Loucy (cell line): ENCODE data around the gene NOC4L.
"Not testable (repeated sequence)": the region's sequence is repeated elsewhere in the genome, so short reads cannot be mapped to it uniquely, and the experiment has no call there.

Experiments used
- H2AFZ ChIP-seq: fragments of 200-600 bp; sonication (generic); 2 replicates; pipeline ENCODE4 v1.6.0; 2016; ENCODE audit warnings: antibody characterized with exemption, mild to moderate bottlenecking, low read length, moderate library complexity
- H3F3A ChIP-seq: fragments of 200-600 bp; 2 replicates; pipeline ENCODE4 v1.6.0; 2016; ENCODE audit warnings: antibody characterized with exemption, low read depth, mild to moderate bottlenecking
- H3K27me3 ChIP-seq: fragments of 200-600 bp; sonication (generic); 2 replicates; pipeline ENCODE4 v1.6.1; 2014; ENCODE audit warnings: low read length, mild to moderate bottlenecking; ENCODE audit not compliant: insufficient read depth, poor library complexity, severe bottlenecking
- H3K36me3 ChIP-seq: fragments of 200-600 bp; sonication (generic); 2 replicates; pipeline ENCODE4 v1.6.1; 2016; ENCODE audit warnings: low read length; ENCODE audit not compliant: insufficient read depth
- H3K4me1 ChIP-seq: fragments of 200-600 bp; sonication (generic); 2 replicates; pipeline ENCODE4 v1.5.1; 2014; ENCODE audit warnings: low read length, mild to moderate bottlenecking; ENCODE audit not compliant: insufficient read depth, poor library complexity, severe bottlenecking
- H3K4me2 ChIP-seq: fragments of 200-600 bp; sonication (generic); 2 replicates; pipeline ENCODE4 v1.6.0; 2014; ENCODE audit warnings: antibody characterized with exemption, low read length, low read depth, mild to moderate bottlenecking; ENCODE audit not compliant: poor library complexity, severe bottlenecking
- H3K4me3 ChIP-seq: fragments of 200-600 bp; sonication (generic); 2 replicates; pipeline ENCODE4 v1.5.1; 2014; ENCODE audit warnings: low read length, mild to moderate bottlenecking, mixed read lengths; ENCODE audit not compliant: poor library complexity, severe bottlenecking
- H3K79me2 ChIP-seq: fragments of 200-600 bp; sonication (generic); 2 replicates; pipeline ENCODE4 v1.6.1; 2014; ENCODE audit warnings: low read length; ENCODE audit not compliant: insufficient read depth
- H3K9ac ChIP-seq: fragments of 200-600 bp; sonication (generic); 2 replicates; pipeline ENCODE4 v1.6.0; 2014; ENCODE audit warnings: mild to moderate bottlenecking, low read depth, low read length, moderate library complexity; ENCODE audit not compliant: poor library complexity, severe bottlenecking
- H3K9me2 ChIP-seq: fragments of 200-600 bp; sonication (generic); replicated peaks from 2 replicates; pipeline ENCODE4 v1.6.1; 2016; ENCODE audit warnings: low read depth, low read length, mixed read lengths
- H3K9me3 ChIP-seq: fragments of 200-600 bp; sonication (generic); 2 replicates; pipeline ENCODE4 v1.6.1; 2014; ENCODE audit warnings: mild to moderate bottlenecking, antibody characterized with exemption, low read length, low read depth; ENCODE audit not compliant: insufficient read depth
- H4K20me1 ChIP-seq: fragments of 200-600 bp; sonication (generic); 2 replicates; pipeline ENCODE4 v1.6.0; 2014; ENCODE audit warnings: antibody characterized with exemption, low read length, mild to moderate bottlenecking; ENCODE audit not compliant: insufficient read depth, poor library complexity, severe bottlenecking
- CTCF ChIP-seq: fragments of 200-600 bp; sonication (generic); conservative IDR thresholded peaks from 2 replicates; pipeline ENCODE4 v1.5.1; 2014; ENCODE audit warnings: mild to moderate bottlenecking, antibody characterized with exemption, low read length
- EZH2phosphoT487 ChIP-seq: fragments of 200-600 bp; IDR thresholded peaks from 2 replicates; pipeline ENCODE4 v1.6.1; 2018; ENCODE audit warnings: antibody characterized with exemption, mild to moderate bottlenecking, moderate library complexity, borderline replicate concordance

NOC4L gene

GRCh38 chr12:132191715-132192553, 47.7 kb downstream of the NOC4L start:
- H3K27me3 ChIP-seq = no peaks in the 10 kb centered on the region
- H3K79me2 ChIP-seq = no peaks in the 10 kb centered on the region
- no peak overlapping the region for H3K4me3 ChIP-seq
- H4K20me1 ChIP-seq = no peaks in the 10 kb centered on the region
- no peaks in the 10 kb centered on the region for H3K9me2 ChIP-seq
- H3K9me3 ChIP-seq = no peaks in the 10 kb centered on the region
- H3K4me1 ChIP-seq = peaks cover 23% of the 10 kb centered on the region
- H3K9ac ChIP-seq = no peak overlapping the region
- H2AFZ ChIP-seq = no peak overlapping the region
- TF ChIP-seq EZH2phosphoT487 = no peak
- TF ChIP-seq CTCF = no peak
- no peak overlapping the region for H3K4me2 ChIP-seq
- no peaks in the 10 kb centered on the region for H3F3A ChIP-seq
- H3K36me3 ChIP-seq = no peaks in the 10 kb centered on the region

DNA sequence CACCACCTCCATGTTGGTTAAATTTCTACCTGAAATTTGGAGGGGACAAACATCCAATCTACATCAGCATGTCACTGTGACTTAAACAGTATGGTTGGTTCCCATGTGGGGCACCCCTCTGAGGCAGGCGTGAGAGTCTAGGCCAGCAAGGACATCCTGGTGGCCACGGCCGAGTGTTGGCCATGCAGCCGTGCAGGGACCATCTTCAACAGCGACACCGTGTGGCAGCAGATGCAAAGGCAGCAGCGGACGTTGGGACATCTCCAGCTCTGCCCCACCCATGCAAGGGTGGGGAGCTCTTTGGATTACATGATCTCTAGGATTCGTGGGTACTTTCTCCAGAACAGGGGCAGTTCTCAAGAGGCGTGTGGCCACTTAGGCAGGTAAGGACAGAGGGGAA, 49.8 kb downstream of the NOC4L start:
- no peaks in the 10 kb centered on the region for H4K20me1 ChIP-seq
- TF ChIP-seq EZH2phosphoT487 = no peak
- TF ChIP-seq CTCF = peak; percentile 46
- H3K9me3 ChIP-seq = no peaks in the 10 kb centered on the region
- no peak overlapping the region for H3K4me2 ChIP-seq
- no peak overlapping the region for H3K4me3 ChIP-seq
- no peaks in the 10 kb centered on the region for H3K9me2 ChIP-seq
- peaks cover 9% of the 10 kb centered on the region for H3K4me1 ChIP-seq
- no peaks in the 10 kb centered on the region for H3K27me3 ChIP-seq
- H3K9ac ChIP-seq = no peak overlapping the region
- no peaks in the 10 kb centered on the region for H3K36me3 ChIP-seq
- H3K79me2 ChIP-seq = no peaks in the 10 kb centered on the region
- no peak overlapping the region for H2AFZ ChIP-seq
- H3F3A ChIP-seq = no peaks in the 10 kb centered on the region

GRCh38 chr12:132194556-132194955, 50.3 kb downstream of the NOC4L start:
- Histone ChIP-seq H3K9ac (no peak overlapping the region), H3K27me3 (no peaks in the 10 kb centered on the region), H3K4me3 (no peak overlapping the region), H4K20me1 (no peaks in the 10 kb centered on the region), H3K79me2 (no peaks in the 10 kb centered on the region), H3K9me2 (no peaks in the 10 kb centered on the region), H2AFZ (no peak overlapping the region), H3K36me3 (no peaks in the 10 kb centered on the region), H3K4me1 (peaks cover 6% of the 10 kb centered on the region), H3F3A (no peaks in the 10 kb centered on the region), H3K9me3 (no peaks in the 10 kb centered on the region), H3K4me2 (no peak overlapping the region)
- no peak for TF ChIP-seq CTCF
- no peak for TF ChIP-seq EZH2phosphoT487

GRCh38 chr12:132195242-132195641, 51.0 kb downstream of the NOC4L start:
- H3K4me1 ChIP-seq, H3F3A ChIP-seq, H3K9ac ChIP-seq, H3K36me3 ChIP-seq, H3K79me2 ChIP-seq, H3K9me3 ChIP-seq, H3K4me3 ChIP-seq, H3K4me2 ChIP-seq, H2AFZ ChIP-seq, H3K9me2 ChIP-seq, H3K27me3 ChIP-seq, H4K20me1 ChIP-seq: not testable (repeated sequence)
